Right lobe of liver (tissue), 4 donors: ENCODE results near the gene SOHLH1.

Source experiments
- POLR2A ChIP-seq: fragments of 450-650 bp; IDR thresholded peaks from one replicate; pipeline ENCODE4 v1.6.1; 2017; ENCODE audit warnings: antibody characterized with exemption, mild to moderate bottlenecking
- TF ChIP-seq, protein P1 (sequence below), 4 donors: fragments of 200-600 bp in 3 of 4; fragments of 450-650 bp in 1 of 4; IDR thresholded peaks; one replicate each; pipeline versions ENCODE4 v1.5.1 to v1.8.0; 2016 to 2022; ENCODE audit warnings: antibody characterized with exemption in 4 of 4, mild to moderate bottlenecking in 2 of 4
- donor health status: DM: no; HTN: no; CAD: no.
- donor health status: DM: no; HTN: no; CAD: no.
- donor health status: DM: no; HTN: yes; CAD: no.

DNA sequence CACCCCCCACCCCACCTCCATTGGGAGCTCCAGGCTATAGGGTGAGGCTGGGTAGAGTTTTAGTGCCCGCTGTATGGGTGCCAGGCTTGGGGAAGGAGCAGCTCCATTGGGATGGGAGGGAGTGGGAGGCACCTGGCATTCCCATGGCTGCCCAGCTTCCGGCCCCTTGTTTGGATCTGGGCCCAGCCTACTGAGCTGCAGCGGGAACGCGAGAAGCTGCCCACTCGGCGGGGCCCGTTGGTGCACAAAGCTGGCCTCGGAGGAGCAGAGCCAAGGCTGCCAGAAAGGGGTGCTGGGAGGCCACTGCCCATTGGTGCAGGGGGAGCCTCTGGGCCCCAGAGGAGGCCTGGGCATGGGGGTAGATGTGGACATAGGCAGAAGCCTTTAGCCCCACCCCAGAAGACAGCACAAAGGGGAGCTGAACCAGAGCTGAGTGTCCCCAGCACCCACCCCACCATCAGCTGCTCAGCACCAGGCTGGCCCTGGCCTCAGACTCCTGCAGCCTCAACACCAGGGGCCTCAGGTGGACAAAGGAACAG is 31.7 kb downstream of the SOHLH1 start:
- TF ChIP-seq, protein P1, sequence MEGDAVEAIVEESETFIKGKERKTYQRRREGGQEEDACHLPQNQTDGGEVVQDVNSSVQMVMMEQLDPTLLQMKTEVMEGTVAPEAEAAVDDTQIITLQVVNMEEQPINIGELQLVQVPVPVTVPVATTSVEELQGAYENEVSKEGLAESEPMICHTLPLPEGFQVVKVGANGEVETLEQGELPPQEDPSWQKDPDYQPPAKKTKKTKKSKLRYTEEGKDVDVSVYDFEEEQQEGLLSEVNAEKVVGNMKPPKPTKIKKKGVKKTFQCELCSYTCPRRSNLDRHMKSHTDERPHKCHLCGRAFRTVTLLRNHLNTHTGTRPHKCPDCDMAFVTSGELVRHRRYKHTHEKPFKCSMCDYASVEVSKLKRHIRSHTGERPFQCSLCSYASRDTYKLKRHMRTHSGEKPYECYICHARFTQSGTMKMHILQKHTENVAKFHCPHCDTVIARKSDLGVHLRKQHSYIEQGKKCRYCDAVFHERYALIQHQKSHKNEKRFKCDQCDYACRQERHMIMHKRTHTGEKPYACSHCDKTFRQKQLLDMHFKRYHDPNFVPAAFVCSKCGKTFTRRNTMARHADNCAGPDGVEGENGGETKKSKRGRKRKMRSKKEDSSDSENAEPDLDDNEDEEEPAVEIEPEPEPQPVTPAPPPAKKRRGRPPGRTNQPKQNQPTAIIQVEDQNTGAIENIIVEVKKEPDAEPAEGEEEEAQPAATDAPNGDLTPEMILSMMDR (IDR thresholded peaks at IDR 0.05), result no peak
- no peak for TF ChIP-seq POLR2A
